Measurements from ENCODE around the gene ORMDL1. TPM values are rescaled to one million over a fixed set of nuclear protein-coding genes. Genes with fewer than 3 reads are reported as not detected.
A peak's percentile ranks its signal among the peaks of the same experiment; 100 is the strongest.

Gene ORMDL1
- total RNA-seq, 1 donor from 2014 or later, result 27.7 TPM

- H3K27me3 ChIP-seq (ENCODE audit: low read depth), result no peaks in the 10 kb centered on the region
- intact Hi-C loops (cut with micrococcal nuclease), result no loop called here
- H3K36me3 ChIP-seq, result peaks cover 49% of the 10 kb centered on the region
- no peak overlapping the region for H3K4me3 ChIP-seq
- no peaks in the 10 kb centered on the region for H3K9me3 ChIP-seq (replicated peaks)
- no peak overlapping the region for H3K27ac ChIP-seq (replicated peaks)
- no peaks in the 10 kb centered on the region for H3K4me1 ChIP-seq
- TF ChIP-seq CTCF (IDR thresholded peaks at IDR 0.05; ENCODE audit: borderline replicate concordance), result no peak
- DNase-seq, result no peak
Measured at GRCh38 chr2:189791338-189792042, 7.4 kb upstream of the ORMDL1 start.

- Histone ChIP-seq H3K4me1 (peaks cover 64% of the 10 kb centered on the region), H3K4me3 (peak overlapping the region; percentile 81), H3K36me3 (peaks cover 36% of the 10 kb centered on the region), H3K9me3 (replicated peaks) (no peaks in the 10 kb centered on the region), H3K27ac (replicated peaks) (peak overlapping the region; percentile 97), H3K27me3 (ENCODE audit: low read depth) (no peaks in the 10 kb centered on the region)
- intact Hi-C loops (cut with micrococcal nuclease), result no loop called here
- no peak for DNase-seq
- TF ChIP-seq CTCF (IDR thresholded peaks at IDR 0.05; ENCODE audit: borderline replicate concordance), result no peak
Measured at GRCh38 chr2:189783451-189783926, 650 bp downstream of the ORMDL1 start.

- Histone ChIP-seq H3K36me3 (peaks cover 48% of the 10 kb centered on the region), H3K4me3 (peak overlapping the region; percentile 81), H3K27me3 (ENCODE audit: low read depth) (no peaks in the 10 kb centered on the region), H3K4me1 (peaks cover 68% of the 10 kb centered on the region), H3K9me3 (replicated peaks) (no peaks in the 10 kb centered on the region), H3K27ac (replicated peaks) (no peak overlapping the region)
- TF ChIP-seq CTCF (IDR thresholded peaks at IDR 0.05; ENCODE audit: borderline replicate concordance), result no peak
- DNase-seq, result no peak
- intact Hi-C loops (cut with micrococcal nuclease), result no loop called here
Measured at GRCh38 chr2:189782221-189782671, 1.9 kb downstream of the ORMDL1 start.

- no peak for TF ChIP-seq CTCF (IDR thresholded peaks at IDR 0.05; ENCODE audit: borderline replicate concordance)
- Histone ChIP-seq H3K27ac (replicated peaks) (no peak overlapping the region), H3K4me1 (peaks cover 13% of the 10 kb centered on the region), H3K4me3 (no peak overlapping the region), H3K9me3 (replicated peaks) (no peaks in the 10 kb centered on the region), H3K36me3 (peaks cover 77% of the 10 kb centered on the region), H3K27me3 (ENCODE audit: low read depth) (no peaks in the 10 kb centered on the region)
- intact Hi-C loops (cut with micrococcal nuclease), result no loop called here
- DNase-seq, result no peak
Measured at GRCh38 chr2:189772212-189772611, 11.9 kb downstream of the ORMDL1 start.

- H3K9me3 ChIP-seq (replicated peaks), result no peaks in the 10 kb centered on the region
- TF ChIP-seq CTCF (IDR thresholded peaks at IDR 0.05; ENCODE audit: borderline replicate concordance), result no peak
- intact Hi-C loops (cut with micrococcal nuclease), result no loop called here
- H3K36me3 ChIP-seq, result peaks cover 74% of the 10 kb centered on the region
- H3K4me1 ChIP-seq, result peaks cover 13% of the 10 kb centered on the region
- H3K27me3 ChIP-seq (ENCODE audit: low read depth), result no peaks in the 10 kb centered on the region
- H3K27ac ChIP-seq (replicated peaks), result no peak overlapping the region
- no peak overlapping the region for H3K4me3 ChIP-seq
- DNase-seq, result no peak
Measured at GRCh38 chr2:189770590-189771322, 13.4 kb downstream of the ORMDL1 start.
